Stimulated activated CD4-positive, alpha-beta T cell treated with anti-CD3 and anti-CD28 coated beads, TNF-alpha, amount 100 ng/mL, for 1 hour (primary cell): ENCODE data around the gene TRIM68.

Source experiments
- DNase-seq, 3 donors: peaks; one replicate each; pipeline ENCODE4 v3.0.0-alpha.2; 2020; ENCODE audit warnings: low read depth in 3 of 3, low spot score in 1 of 3

TRIM68 gene

DNA sequence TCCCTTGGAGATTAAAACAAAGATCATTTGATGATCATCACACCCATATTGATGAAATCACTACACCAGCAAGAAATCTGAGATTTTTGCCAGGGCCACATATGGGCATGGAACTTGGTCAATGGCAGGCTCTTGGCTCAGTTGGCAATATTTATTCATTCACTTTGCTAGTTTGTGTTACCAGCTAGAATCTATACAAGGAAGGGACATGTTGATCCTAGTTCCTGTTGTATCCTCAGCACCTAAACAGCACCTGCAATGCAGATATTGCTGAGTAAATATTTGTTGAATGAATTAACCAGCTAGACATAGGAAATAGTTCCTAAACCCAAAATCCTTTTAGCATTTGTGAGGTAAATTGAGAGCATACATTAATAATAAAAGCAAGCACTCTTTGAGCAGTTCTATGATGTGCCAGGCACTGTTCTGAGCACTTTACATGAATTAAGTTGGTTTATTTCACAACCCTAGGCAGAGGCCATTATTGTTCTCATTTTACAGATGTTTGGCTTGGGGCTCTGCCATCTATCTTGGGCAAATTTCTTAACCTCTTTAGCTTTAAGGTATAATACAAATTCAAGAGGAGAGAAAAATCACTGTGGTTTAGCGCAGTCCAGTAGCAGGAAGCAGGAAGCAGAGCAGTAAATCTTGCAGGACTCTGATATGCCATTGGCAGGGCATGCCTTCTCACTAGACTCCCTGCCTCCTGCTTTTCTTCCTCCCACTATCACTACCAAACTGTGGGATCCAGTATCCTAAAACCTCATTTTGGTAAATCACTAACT lies 1.6 kb downstream of the TRIM68 start:
- no peak for DNase-seq

DNA sequence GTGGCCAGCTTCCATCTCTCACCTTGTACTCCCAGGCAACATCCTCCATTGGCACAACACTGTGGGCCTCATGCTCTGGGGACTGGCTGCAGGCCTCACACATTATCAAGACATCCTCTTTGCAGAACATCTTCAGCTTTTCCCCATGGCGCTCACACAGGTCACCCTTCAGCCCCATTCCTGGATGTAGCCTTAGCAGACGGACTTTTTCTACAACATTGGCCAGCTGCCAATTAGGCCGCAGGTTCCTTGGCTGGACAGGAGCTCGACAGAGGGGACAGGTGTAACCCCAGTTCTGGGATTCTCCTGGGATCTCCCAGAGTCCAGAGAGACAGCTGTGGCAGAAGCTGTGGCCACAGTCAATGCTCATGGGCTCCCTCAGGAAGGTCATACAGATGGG lies 3.0 kb downstream of the TRIM68 start:
- DNase-seq = no peak

DNA sequence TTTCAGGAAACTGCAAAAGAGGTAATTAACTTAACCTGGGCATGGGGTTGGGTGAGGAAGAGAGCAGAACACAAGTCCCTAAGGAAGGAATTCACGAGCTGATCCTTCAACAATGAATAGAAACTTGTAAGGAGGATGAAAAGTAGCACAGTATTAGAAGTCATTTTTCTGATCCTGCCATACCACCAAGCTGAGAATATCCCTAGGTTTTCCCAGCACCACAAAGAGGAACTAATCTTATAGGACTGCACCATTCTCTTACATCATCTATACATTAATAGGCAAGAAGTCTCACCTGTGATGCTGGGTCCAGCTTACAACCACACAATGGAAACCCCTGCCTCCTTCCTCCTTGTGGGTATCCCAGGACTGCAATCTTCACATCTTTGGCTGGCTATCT lies 14.3 kb downstream of the TRIM68 start, which contains the start of gene OR52I1:
Gene OR52I1 (plus strand): TSS at position 301 of the 400 bp plus-strand sequence. CDS start 0 bp downstream, at position 301.
- no peak for DNase-seq

DNA sequence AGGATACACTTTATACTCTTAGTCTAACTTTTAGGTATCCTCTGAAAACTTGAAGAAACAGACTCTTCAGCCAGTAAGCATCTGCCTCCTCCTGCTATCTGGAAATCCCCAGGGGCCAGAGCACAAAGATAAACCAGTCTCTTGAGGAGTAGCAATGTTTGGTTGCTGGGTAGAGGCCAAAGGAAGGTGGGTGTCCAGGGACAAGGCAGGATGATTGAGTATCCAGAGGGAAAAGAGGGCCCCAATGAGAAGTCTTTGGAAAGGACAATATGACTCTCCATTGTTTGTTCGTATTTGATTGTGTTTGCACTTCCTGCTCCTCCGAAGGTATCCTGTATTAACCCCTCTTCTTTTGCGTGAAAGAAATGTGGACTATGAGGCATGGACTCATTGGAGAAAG lies 19.0 kb downstream of the TRIM68 start:
- no peak for DNase-seq

DNA sequence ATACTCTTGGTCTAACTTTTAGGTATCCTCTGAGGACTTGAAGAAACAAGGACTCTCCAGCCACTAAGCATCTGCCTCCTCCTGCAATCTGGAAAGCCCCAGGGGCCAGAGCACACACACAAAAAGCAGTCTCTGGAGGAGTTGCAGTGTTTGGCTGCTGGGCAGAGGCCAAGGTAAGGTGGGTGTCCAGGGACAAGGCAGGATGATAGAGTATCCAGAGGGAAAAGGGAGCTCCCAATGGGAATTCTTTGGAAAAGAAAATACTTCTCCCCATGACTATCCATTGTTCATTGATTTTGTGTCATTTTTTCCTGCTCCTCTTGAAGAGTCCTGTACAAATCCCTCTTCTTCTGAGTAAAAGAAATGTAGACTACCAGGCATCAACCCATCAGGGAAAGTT lies 26.6 kb downstream of the TRIM68 start, which contains the start of gene OR52I2:
Gene OR52I2 (plus strand): TSS at position 301 of the 400 bp plus-strand sequence.
- DNase-seq = no peak

DNA sequence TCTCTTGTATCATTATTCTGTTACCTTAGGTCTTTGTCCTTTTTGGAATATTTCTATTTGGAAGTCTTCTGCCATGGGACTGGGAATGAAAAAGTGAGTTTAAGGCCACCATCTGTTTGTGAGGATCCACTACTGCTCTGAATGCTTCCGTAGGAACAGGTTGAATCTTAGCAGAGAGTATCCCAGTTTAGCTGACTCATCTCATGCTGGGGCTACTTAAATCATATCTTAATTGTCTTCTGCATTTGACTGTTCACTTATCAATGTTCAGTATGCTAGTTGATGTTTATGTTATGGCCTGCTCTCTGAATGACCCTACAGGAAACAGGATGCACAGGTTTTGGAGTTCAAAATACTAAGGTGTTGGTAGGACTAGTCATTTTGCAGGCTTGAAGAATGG lies 27.9 kb downstream of the TRIM68 start:
- no peak for DNase-seq

DNA sequence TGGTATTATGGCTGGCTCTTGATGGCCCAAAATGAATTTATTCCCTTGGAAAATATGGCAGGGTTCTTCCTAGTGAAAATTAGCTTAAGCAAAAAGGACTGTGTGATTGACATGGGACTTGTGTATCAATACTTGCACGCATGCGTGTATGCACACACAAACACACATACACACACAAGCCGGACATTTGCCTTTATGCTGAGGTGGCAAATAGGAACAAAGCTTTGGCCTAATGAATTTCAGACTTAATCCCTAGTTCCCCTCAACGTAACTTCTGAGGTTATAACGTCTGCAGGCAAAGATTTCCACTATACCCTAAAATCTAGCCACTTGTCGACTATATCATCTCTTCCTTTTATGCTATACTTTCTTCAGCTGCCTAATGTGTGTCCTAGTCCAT lies 29.4 kb downstream of the TRIM68 start:
- no peak for DNase-seq

DNA sequence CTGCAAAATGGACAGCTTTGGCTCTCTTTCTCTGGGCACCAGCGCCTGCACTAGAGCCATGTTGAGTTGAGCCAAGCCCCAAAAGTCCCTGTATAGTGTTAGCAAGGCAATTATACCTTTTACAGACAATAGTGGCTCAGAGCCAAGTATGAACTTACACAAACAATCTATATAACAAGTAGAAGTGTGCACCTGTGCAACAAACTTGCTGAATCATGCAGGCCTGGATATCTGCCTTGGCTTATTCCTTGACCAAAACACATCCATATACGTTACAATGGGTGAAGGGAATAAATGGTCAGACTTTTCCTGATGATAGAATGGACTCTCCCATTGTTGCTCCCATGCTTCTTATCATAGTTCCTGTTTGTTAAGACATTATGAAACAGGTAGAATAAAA lies 30.3 kb downstream of the TRIM68 start:
- DNase-seq = no peak

DNA sequence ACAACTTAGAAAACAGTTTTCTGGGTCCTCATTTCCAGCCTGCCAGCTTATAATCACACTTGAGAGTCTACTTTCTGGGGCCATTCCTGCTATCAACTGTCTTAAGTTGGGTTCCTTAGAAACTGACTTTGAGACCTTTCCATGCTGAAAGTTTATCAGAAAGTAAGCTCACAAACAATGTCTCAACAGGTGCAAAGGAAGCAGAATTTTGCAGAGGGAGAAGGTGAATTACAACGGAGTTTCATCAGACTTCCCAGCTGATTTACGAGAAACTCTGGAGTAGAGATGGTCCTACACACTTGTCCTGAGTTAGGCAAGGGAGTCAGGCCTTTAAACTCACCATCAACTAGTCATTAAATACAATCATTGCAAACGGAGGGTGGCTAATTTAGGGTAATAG lies 31.2 kb downstream of the TRIM68 start:
- DNase-seq = no peak

DNA sequence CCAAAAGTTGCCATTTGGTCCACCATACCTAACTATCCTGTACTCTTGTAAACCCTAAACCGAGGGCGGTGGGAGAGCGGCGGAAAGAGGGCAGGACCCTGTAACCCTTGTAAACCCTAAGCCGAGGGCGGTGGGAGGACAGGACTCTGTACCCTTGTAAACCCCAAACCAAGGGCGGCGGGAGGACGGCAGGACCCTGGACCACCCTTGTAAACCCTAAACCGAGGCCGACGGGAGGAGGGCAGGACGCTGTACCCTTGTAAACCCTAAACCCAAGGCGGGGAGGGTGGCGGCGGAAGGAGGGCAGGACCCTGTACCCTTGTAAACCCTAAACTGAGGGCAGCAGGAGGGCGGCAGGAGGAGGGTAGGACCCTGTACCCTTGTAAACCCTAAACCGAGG lies 39.0 kb downstream of the TRIM68 start:
- no peak for DNase-seq

DNA sequence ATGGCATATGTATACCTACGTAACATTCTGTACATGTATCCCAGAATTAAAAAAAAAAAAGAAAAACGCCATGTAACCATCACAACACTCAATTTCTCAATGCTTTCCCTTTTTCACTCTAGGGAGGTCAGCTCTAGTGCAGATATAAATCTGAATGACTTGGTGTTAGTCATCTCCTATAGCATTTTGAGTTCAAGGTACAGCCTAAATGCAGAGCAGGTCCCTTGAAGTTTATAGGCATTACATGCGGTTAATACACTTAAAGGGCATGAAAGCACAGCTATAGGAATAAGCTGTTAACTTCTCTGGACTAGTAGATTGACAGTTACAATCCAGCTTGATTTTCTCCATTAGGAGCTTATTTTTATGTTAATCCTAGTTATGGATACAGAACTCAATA lies 42.7 kb downstream of the TRIM68 start:
- DNase-seq = no peak

DNA sequence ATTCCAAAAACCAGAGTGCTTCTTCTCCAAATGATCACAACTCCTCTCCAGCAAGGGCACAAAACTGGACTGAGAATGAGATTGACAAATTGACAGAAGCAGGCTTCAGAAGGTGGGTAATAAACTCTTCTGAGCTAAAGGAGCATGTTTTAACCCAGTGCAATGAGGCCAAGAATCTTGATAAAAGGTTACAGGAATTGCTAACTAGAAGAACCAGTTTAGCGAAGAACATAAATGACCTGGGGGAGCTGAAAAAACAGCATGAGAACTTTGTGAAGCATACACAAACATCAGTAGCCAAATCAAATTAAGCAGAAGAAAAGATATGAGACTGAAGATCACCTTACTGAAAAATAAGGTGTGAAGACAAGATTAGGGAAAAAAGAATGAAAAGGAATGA lies 47.6 kb downstream of the TRIM68 start:
- DNase-seq = no peak

DNA sequence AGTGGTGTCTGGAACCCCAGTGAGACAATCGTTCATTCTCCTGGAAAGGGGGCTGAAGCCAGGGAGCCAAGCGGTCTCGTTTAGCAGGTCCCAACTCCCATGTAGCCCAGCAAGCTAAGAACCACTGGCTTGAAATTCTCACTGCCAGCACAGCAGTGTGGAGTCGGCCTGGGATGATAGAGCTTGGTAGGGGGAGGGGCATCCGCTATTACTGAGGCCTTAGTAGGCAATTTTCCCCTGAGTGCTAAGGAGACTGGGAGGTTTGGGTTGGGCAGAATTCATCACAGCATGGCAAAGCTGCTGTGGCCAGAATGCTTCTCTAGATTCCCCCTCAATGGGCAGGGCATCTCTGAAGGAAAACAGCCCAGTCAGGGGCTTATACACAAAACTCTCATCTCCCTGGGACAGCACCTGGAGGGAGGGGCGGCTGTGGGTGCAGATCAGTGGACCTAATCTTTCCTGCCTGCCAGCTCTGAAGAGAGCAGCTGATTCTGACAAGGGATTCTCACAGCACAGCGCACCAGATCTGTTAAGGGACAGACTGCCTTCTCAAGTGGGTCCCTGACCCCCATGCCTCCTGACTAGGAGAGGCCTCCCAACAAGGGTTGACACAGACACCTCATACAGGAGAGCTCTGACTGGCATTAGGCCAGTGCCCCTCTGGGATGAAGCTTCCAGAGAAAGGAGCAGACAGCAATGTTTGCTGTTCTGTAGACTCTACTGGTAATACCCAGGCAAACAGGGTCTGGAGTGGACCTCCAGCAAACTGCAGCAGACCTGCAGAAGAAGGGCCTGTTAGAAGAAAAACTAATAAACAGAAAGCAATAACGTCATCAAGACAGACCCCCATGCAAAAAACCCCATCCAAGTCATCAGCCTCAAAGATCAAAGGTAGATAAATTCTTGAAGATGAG lies 48.2 kb downstream of the TRIM68 start:
- DNase-seq = no peak

DNA sequence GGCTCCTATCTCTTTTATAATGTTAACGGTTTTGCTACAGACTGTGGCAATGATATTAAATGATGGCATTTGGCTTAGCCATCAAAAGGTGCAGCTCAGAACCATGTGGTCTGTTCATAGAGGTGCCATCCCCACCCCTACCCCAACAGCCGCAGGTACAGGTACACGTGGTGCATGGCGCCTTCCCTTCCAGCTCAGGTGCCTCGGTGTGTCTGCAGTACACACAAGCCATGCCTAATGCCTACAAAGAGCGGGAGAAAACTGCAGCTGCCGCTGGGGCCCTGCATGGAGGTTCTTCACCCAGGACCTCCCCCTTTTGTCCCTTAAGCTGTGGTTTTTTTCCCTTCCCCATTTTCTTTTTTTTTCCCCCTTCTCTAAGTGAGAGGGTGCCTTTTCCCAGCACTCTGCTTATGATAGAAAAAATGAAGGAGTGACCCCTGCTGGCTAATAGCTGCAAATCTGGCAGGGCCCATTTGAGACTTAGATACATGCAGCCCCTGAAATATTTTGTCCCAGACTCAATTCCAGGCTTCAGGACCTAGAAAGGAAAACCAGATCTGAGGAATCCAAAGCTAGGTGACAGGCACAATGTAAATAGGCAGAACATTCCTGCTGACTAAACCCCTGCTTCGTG lies 56.6 kb downstream of the TRIM68 start:
- DNase-seq = no peak
